ENCODE data around the gene PHC1.

Gene PHC1

DNA sequence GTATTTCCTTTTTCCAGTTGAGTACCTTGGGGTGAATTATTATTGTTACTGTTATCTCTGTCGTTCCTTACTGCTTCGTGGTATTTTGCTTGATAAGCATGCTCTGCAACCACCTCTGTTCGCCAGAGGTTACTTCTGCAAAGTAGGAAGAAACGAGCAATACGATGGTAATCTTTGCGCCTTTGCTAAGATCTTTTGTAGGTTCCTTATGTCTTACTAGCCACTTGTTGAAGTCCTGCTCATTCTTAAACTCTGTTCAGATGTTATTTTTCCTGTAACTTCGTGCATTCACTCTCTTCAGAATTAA is 35.9 kb downstream of the PHC1 start:
- no peak for DNase-seq (ENCODE audit: low read depth)

DNA sequence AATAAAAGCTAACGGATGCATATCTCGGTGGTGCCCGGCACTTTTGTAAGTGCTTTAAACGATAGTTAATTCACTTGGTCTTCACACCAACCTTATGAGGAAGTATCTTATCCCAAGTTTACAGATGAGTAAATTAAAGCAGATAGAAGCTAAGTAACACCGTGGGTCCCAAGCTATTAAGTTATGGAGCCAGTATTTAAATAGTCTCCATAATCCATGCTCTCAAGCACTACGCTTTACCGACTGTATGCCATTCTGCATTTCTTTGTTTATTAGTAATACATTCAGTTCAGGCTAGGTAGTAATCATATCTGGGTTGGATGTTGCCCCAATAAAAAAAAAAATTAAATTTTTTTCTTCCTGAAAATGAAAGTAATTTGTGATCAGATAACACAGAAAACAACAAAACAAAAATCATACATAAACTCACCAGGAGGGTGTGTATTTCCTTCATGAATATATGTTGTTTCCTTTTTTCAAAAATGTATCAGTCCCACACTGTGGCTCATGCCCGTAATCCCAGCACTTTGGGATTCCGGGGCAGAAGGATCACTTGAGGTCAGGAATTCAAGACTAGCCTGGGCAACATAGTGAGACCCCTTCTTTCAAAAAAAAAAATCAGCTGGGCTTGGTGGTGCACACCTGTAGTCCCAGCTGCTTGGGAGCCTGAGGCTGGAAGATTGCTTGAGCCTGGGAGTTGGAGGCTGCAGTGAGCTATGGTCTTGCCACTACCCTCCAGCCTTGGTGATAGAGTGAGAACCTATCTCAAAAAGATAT is 36.6 kb downstream of the PHC1 start:
- no peak for DNase-seq (ENCODE audit: low read depth)

DNA sequence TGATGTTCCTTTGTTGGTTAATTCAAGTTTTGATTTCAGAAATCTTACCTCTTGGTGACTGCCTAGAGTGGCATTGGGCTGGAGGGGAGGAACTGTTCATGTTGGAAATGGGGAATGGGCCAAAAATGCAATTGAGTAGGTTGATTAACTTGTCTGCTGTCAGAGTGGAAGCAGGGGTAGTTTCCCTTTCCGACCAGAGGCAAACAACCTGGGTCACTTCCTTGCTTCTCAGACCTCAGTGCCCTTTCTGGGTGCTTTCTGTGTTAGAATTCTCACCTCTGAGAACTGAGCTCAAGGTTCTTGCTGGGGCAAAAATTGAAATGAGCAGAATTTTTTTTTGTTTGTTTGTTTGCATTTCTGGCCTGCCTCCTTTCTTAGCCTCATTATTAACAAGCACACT is 37.4 kb downstream of the PHC1 start:
- DNase-seq (ENCODE audit: low read depth) = no peak

DNA sequence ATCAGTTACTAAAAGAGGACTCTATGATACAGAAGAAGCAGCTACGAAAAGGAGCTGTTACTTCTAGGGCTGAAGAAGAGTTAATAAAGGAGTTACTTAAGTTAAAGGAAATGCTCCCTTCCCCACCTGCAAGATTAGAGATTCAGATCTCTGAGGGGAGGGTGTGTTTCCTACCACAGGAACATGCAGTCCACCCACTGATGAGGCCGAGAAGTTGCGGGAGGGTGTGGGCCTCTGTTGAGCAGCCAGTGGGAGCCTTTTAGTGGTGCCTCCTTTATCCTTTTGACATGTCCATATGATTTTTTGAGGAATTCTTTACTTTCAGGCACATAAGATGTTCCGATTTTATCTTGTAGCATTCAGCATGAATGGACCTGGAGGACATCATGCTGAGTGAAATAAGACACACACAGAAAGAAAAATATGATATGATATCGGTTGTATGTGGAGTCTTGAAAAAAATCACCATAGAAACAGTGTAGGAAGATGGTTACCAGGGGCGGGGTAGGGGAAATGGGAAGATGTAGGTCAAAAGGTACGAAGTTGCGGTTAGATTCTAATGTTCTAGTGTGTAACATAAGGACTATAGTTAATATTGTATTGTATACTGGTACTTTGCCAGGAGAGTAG is 39.6 kb downstream of the PHC1 start:
- no peak for DNase-seq (ENCODE audit: low read depth)

DNA sequence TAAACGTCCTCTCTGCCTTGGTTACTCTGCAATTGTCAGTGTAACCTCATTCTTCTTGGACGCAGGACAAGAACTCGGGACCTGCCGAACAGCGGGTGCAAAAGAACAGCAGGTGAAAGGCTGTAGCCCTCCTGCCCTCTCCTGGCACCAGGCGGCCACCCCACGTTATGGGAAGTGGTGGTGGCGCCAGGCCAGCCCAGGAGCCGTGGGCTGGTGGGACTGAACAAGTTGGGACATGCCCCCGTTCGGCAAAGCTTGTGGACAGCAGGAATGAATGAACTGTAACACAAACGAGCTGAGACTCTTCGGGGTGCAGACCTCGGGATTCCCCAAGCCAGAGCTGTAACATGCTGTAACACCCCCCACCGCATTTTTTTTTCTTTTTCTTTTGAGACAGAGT is 41.8 kb downstream of the PHC1 start:
- no peak for DNase-seq (ENCODE audit: low read depth)

DNA sequence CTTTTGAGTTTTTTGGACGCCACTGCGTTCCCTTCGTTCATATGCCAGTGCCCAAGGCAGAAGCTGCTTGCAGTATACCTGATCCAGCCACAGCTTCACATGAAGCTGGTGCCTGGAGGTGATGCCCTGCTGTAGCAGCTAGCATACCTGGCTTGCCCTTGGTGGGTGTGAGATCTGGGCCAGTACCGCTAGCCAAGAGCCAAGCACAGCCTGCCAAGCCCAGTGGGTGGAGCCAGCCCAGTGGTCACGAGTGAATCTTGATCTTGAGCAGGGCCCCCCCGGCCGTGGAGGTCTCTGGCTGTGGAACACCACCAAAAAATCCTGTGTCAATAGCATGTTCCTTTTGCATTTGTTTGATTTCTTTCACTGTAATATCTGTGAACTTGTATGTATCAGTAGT is 42.5 kb downstream of the PHC1 start:
- no peak for DNase-seq (ENCODE audit: low read depth)

DNA sequence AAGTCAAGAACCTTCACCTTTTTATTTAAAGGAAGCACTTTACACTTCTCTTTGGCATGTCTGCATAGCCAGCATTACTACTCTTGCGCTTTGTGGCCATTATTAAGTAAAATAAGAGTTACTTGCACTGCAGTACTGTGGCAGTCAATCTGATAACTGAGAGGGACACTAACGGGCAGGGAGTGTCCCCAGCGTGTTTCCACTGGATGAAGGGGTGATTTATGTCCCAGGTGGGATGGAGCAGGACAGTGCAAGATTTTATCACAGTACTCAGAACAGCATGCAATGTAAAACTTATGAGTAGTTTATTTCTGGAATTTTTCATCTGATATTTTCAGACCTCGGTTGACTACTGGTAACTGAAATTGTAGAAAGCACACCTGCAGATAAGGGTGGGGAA is 43.3 kb downstream of the PHC1 start:
- DNase-seq (ENCODE audit: low read depth) = no peak

DNA sequence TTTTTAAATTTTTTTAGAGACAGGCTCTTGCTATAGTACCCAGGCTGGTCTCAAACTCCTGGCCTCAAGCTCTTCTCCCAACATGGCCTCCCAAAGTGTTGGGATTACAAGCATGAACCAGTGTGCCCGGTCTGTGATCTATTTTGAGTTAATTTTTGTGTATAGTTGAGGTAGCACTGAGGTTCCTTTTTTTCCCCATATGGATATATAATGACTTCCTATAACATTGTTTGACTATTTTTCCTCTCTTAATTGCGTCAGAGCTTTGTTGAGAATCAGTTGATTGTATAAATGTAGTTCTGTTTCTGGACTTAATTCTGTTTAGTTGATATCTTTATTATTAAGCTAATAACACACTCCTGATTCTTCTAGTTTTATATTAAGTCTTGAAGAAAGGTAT is 43.8 kb downstream of the PHC1 start:
- DNase-seq (ENCODE audit: low read depth) = no peak

DNA sequence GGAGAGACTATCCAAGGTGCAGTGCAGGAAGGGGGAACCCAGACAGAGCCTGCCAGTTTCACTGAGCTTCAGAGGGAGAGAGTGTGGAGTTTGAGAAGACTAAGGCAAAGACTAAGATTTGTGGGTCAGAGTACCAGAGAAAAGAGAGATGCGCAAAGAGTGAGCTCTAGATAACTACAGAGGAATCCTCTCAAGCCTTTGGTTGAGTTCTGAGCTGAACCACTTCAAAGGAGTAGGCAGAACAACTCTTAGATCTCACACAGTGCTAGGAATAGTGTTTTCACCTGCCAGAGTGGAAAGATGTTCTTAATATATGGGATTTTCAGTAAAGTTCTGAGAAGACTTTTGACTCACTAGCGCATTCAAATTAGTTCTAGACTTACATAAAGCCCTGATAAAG is 45.9 kb downstream of the PHC1 start:
- DNase-seq (ENCODE audit: low read depth) = no peak

DNA sequence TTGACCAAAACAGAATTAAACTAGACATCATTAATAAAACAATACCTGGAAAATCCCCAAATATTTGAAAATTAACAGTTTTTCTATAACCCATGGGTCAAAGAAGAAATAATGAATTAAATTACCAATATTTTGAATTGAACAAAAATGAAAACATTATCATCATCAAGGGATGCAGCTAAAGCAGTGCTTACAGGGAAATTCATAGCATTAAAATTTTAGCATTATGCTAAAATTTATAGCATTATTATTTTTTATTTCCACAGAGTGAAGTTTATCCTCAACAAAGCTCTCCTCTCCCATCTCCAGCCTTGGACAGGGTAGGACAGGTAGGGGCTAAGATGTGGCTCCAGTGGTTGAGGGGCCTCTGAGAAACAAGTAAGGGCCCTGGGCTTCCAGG is 54.5 kb downstream of the PHC1 start:
- no peak for DNase-seq (ENCODE audit: low read depth)

DNA sequence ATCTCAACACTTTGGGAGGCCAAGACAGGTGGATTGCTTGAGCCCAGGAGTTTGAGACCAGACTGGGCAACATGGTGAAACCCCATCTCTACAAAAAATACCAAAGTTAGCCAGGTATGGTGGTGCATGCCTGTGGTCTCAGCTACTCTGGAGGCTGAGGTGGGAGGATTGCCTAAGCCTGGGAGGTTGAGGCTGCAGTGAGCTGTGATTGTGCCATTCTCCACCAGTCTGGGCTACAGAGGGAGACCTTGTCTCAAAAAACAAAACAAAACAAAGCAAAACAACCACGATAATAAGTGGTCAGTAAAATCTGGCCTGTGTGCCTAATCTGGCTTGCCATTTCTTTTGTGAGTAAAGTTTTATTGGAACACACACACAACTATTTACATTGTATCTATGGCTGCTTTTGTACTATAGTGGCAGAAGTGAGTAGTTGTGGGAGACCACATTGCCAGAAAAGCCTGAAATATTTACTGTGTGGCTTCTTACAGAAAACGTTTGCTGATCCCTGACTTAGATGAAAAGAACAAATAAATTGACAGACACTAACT is 55.6 kb downstream of the PHC1 start:
- DNase-seq (ENCODE audit: low read depth) = no peak

DNA sequence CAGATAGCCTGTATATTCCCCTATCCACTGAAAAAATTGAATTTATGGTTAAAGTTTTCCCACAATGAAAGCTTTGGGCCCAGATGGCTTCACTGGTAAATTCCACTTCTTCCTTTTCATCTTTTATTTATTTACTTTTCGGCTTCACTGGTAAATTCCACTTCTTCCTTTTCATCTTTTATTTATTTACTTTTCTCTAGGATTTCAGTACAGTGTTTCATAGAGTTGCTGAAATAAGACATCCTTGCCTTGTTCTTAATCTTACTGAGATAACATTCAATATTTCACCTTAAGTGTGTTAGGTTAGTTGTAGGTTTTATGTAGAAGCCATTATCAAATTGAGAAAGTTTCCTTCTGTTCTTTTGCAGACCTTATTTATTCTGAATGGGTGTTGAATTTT is 56.1 kb downstream of the PHC1 start:
- no peak for DNase-seq (ENCODE audit: low read depth)

DNA sequence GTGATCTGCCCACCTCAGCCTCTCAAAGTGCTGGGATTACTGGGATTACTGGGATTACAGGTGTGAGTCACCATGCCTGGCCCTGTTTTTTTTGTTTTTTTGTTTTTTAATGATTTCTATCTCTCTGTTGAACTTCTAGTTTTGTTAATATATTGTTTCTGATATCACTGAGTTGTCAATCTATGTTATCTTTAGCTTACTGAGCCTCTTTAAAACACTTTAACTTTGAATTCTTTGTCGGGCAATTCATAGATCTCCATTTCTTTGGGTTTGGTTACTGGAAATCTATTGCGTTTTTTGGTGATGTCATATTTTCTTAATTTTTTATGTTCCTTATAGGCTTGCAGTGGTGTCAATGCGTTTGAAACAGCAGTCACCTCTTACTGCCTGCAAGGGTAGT is 65.8 kb downstream of the PHC1 start:
- DNase-seq (ENCODE audit: low read depth) = no peak

DNA sequence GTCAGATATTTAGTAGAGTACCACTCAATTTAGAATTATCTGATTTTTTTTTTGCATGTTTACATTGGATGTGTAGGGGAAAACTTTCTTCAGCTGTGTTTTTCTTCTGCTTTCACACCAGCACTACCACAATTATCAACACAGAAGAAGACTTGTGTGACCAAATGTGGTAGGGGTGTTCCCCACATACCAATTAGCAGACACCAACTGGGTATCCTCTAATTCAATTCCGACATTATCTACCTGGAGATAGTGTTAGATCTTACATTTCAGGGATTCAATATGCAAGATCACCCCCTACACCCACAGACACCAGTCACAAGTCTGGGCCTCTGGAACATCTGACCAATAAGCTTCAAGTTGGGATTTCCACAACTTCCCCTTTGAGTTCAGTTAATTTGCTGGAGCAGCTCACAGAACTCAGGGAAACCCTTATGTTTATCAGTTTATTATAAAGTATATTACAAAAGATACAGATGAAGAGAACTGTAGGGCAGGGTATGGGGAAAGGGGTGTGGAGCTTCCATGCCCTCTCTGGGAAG is 71.0 kb downstream of the PHC1 start:
- DNase-seq (ENCODE audit: low read depth) = no peak

DNA sequence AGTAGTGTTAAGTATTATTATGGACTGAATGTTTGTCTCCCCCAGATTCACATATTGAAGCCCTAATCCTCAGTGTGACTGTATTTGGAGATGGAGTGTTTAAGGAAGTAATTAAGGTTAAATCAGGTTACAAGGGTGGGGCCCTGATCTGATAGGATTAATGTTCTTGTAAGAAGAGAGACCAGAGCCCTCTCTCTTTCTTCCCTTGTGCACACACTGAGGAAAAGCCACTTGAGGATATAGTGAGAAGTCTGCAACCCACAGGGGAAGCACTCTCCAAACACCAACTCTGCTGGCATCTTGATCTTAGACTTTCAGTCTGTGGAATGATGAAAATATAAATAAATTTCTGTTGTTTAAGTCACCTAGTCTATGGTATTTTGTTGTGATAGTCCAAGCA is 72.9 kb downstream of the PHC1 start:
- DNase-seq (ENCODE audit: low read depth) = no peak

DNA sequence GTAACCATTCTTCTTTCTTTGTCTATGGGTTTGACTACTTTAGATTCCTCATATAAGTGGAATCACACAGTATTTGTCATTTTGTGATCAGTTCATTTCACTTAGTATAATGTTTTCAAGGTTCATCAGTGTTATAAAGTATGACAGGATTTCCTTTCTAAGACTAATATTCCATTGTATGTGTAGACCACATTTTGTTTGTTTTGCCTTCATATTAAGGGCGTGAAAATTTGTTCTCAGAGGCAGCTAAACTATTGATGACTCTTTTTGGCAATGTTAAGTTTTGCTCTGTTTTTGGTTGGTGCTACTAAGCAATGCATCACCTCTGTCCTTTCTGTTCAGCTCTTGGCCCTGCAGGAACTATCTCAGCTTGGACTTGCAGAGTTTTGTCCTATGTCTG is 73.4 kb downstream of the PHC1 start:
- no peak for DNase-seq (ENCODE audit: low read depth)

DNA sequence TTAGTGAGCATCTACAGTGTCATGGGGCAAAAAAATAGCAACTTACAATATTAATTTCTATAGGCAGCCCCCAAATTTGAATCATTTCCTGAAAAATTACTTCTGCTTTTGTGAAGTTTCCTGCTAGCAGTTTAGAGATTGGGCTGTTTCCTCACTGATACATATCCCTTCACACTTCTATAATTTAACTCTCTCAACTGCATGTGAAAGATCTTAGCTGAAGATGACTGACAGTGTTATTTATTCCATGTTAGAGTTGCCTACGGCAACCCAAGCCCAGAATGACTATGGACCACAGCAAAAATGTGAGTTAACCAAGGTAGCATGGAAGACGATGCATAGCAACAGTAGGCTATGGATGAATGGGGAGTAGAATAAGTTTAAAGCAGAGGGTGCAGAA is 75.1 kb downstream of the PHC1 start, which contains the start of gene KLRG1:
TSS of gene KLRG1 (plus strand) at position 134 of the 400 bp plus-strand sequence. CDS start at position 224, 90 bp downstream.
- DNase-seq (ENCODE audit: low read depth) = no peak
